Upper lobe of left lung (tissue), 4 donors: ENCODE measurements around the gene MTF2.

Source experiments
- CTCF ChIP-seq, 6 experiments: fragments of 450-650 bp in 4 of 6; fragments of 200-600 bp in 2 of 6; sonication (generic) in 2 of 6; IDR thresholded peaks; one replicate each; pipeline ENCODE4 v1.5.1; 2016 to 2019; ENCODE audit warnings: antibody characterized with exemption in 6 of 6
- EP300 ChIP-seq, 4 donors: sonication (generic); formaldehyde crosslinking; IDR thresholded peaks; one replicate each; pipeline ENCODE4 v1.5.1; 2017; ENCODE audit warnings: antibody characterized with exemption in 4 of 4, control low read depth in 2 of 4
- POLR2A ChIP-seq, 4 donors: fragments of 450-650 bp; IDR thresholded peaks; one replicate each; pipeline ENCODE4 v1.5.1; 2016 to 2017; ENCODE audit warnings: antibody characterized with exemption in 4 of 4, mild to moderate bottlenecking in 2 of 4
- POLR2AphosphoS5 ChIP-seq, 2 donors: sonication (generic); formaldehyde crosslinking; IDR thresholded peaks; one replicate each; pipeline ENCODE4 v1.5.1; 2017; ENCODE audit warnings: antibody characterized with exemption in 2 of 2

GRCh38 chr1:93123201-93123783 is 44.2 kb downstream of the MTF2 start:
- TF ChIP-seq CTCF (IDR thresholded peaks at IDR 0.05) (no peak), POLR2A (IDR thresholded peaks at IDR 0.05) (no peak), POLR2AphosphoS5 (IDR thresholded peaks at IDR 0.05) (no peak), EP300 (IDR thresholded peaks at IDR 0.05) (no peak)
